ENCODE data around the gene ADARB2.

The ADARB2 gene

GRCh38 chr10:1605999-1606940 is 131.1 kb downstream of the ADARB2 start:
- H3K27me3 ChIP-seq (ENCODE audit: control insufficient read depth, insufficient read depth, low read length) = peaks cover 2% of the 10 kb centered on the region
- no peak overlapping the region for H3K4me3 ChIP-seq (ENCODE audit: low read depth, low read length)
- H3K36me3 ChIP-seq (ENCODE audit: control insufficient read depth, insufficient read depth, low read length) = no peaks in the 10 kb centered on the region
- no peaks in the 10 kb centered on the region for H3K4me1 ChIP-seq (ENCODE audit: control insufficient read depth, insufficient read depth, low read length)
- no peaks in the 10 kb centered on the region for H3K9me3 ChIP-seq (ENCODE audit: control insufficient read depth, insufficient read depth, low read length)
- H3K9ac ChIP-seq (ENCODE audit: low read depth, low read length) = no peak overlapping the region

DNA sequence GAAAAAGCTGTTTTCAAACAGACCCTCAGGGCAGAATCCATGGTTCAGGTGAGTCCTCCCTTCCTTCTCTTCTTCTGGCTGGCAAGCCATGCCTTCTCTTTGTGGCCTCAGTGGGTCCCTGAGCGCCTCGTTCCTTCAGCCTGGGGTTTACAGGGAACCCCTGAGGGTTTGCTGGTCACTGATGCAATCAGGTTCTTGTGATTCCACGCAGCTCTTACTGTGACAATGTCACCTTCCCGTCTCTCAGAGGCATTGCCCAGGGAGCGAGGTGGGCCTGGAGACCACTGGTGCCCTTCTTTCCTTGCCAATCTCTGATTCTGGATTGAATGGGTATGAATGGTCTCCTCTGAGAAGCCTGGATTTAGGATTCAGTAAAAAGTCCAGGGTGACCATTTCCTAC is 132.2 kb downstream of the ADARB2 start:
- Histone ChIP-seq H3K9me3 (ENCODE audit: control insufficient read depth, insufficient read depth, low read length) (no peaks in the 10 kb centered on the region), H3K36me3 (ENCODE audit: control insufficient read depth, insufficient read depth, low read length) (no peaks in the 10 kb centered on the region), H3K4me1 (ENCODE audit: control insufficient read depth, insufficient read depth, low read length) (no peaks in the 10 kb centered on the region), H3K9ac (ENCODE audit: low read depth, low read length) (no peak overlapping the region), H3K4me3 (ENCODE audit: low read depth, low read length) (no peak overlapping the region), H3K27me3 (ENCODE audit: control insufficient read depth, insufficient read depth, low read length) (peaks cover 2% of the 10 kb centered on the region)

GRCh38 chr10:1604246-1604645 is 133.1 kb downstream of the ADARB2 start:
- Histone ChIP-seq H3K9me3 (ENCODE audit: control insufficient read depth, insufficient read depth, low read length) (no peaks in the 10 kb centered on the region), H3K4me1 (ENCODE audit: control insufficient read depth, insufficient read depth, low read length) (no peaks in the 10 kb centered on the region), H3K27me3 (ENCODE audit: control insufficient read depth, insufficient read depth, low read length) (peaks cover 2% of the 10 kb centered on the region), H3K9ac (ENCODE audit: low read depth, low read length) (no peak overlapping the region), H3K4me3 (ENCODE audit: low read depth, low read length) (no peak overlapping the region), H3K36me3 (ENCODE audit: control insufficient read depth, insufficient read depth, low read length) (no peaks in the 10 kb centered on the region)

- H3K27me3 ChIP-seq (ENCODE audit: control insufficient read depth, insufficient read depth, low read length) = peaks cover 2% of the 10 kb centered on the region
- H3K9me3 ChIP-seq (ENCODE audit: control insufficient read depth, insufficient read depth, low read length) = no peaks in the 10 kb centered on the region
- no peaks in the 10 kb centered on the region for H3K4me1 ChIP-seq (ENCODE audit: control insufficient read depth, insufficient read depth, low read length)
- H3K9ac ChIP-seq (ENCODE audit: low read depth, low read length) = no peak overlapping the region
- no peak overlapping the region for H3K4me3 ChIP-seq (ENCODE audit: low read depth, low read length)
- H3K36me3 ChIP-seq (ENCODE audit: control insufficient read depth, insufficient read depth, low read length) = no peaks in the 10 kb centered on the region
These were observed 134.1 kb downstream of the ADARB2 start for GRCh38 chr10:1603181-1603580.

- Histone ChIP-seq H3K9me3 (ENCODE audit: control insufficient read depth, insufficient read depth, low read length) (no peaks in the 10 kb centered on the region), H3K9ac (ENCODE audit: low read depth, low read length) (no peak overlapping the region), H3K4me1 (ENCODE audit: control insufficient read depth, insufficient read depth, low read length) (no peaks in the 10 kb centered on the region), H3K27me3 (ENCODE audit: control insufficient read depth, insufficient read depth, low read length) (peaks cover 2% of the 10 kb centered on the region), H3K36me3 (ENCODE audit: control insufficient read depth, insufficient read depth, low read length) (no peaks in the 10 kb centered on the region), H3K4me3 (ENCODE audit: low read depth, low read length) (no peak overlapping the region)
These were observed 135.3 kb downstream of the ADARB2 start for GRCh38 chr10:1602037-1602484.

DNA sequence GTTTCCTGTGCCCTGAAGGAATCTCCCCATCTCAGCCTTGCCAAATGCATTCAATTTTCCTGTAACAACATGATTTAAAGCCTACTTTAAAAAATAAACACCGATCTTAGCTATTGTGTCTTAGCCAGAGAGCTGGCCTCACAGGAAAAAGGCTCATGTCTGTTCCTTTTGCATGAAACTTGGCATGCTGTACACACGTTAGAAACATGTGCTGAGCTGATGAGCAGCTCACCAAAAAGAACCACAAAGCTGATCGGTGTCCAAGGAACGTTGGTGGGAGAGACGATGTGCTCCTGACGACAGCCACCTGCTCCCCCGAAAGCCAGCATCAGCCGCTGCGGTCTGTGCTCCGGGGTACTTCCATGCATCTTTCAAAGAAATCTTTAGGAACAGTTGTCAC is 135.9 kb downstream of the ADARB2 start:
- no peak overlapping the region for H3K9ac ChIP-seq (ENCODE audit: low read depth, low read length)
- H3K4me3 ChIP-seq (ENCODE audit: low read depth, low read length) = no peak overlapping the region
- no peaks in the 10 kb centered on the region for H3K27me3 ChIP-seq (ENCODE audit: control insufficient read depth, insufficient read depth, low read length)
- no peaks in the 10 kb centered on the region for H3K9me3 ChIP-seq (ENCODE audit: control insufficient read depth, insufficient read depth, low read length)
- H3K36me3 ChIP-seq (ENCODE audit: control insufficient read depth, insufficient read depth, low read length) = no peaks in the 10 kb centered on the region
- H3K4me1 ChIP-seq (ENCODE audit: control insufficient read depth, insufficient read depth, low read length) = no peaks in the 10 kb centered on the region

DNA sequence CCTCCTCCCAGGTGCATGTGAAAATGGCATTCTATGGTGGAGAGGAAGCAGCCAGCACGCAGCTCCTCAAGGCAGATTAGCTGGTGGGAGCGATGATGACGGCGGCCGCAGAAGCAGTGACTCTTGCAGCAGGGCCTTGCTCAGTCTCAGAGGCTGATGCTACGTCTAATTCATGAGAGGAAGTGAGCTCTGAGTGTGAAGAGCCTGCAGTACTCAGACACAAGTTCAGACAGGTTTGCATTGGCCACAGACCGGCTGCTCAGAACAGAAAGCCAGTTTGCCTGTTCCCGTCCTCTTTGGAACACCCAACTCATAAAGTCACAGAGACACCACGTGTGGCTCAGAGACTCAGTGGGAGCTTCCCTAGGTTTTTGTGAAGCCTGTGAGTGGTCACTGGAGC is 136.5 kb downstream of the ADARB2 start:
- Histone ChIP-seq H3K36me3 (ENCODE audit: control insufficient read depth, insufficient read depth, low read length) (no peaks in the 10 kb centered on the region), H3K4me3 (ENCODE audit: low read depth, low read length) (no peak overlapping the region), H3K9me3 (ENCODE audit: control insufficient read depth, insufficient read depth, low read length) (no peaks in the 10 kb centered on the region), H3K9ac (ENCODE audit: low read depth, low read length) (no peak overlapping the region), H3K27me3 (ENCODE audit: control insufficient read depth, insufficient read depth, low read length) (no peaks in the 10 kb centered on the region), H3K4me1 (ENCODE audit: control insufficient read depth, insufficient read depth, low read length) (no peaks in the 10 kb centered on the region)

DNA sequence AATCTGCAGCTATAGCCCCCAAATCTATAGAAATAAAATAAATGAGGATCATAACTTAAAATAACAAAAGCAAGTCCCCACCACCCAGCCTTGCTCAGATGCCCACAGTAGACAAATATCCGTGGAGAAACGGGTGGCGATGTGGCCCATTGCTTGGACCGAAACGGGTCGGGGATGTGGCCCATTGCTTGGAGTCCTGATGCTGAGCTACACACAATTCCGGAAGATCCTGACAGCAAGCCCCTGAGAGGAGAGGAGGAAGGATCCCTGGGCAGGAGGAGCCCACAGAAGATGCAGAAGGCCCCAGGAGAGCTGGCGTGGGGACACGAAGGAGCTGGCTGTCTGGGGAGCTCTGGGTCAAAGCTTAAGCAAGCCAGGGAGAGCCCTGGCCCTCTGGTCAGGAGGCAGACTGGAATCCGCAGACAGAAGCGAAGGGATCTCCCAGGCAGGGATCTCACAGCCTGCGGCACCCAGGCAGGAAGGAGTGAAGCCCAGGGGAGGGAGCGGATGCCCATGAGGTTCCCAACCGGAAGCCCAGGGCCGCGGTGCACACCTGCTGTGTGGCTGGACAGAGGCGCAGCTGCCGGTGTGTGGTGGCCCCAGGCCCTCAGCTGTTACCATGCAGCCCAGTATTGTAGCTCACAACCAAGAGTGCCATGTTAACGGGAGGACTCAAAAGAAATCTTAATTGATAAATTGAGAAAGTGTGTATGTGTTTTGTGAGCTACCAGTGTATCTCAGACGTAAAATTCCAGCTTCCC is 138.8 kb downstream of the ADARB2 start:
- Histone ChIP-seq H3K36me3 (ENCODE audit: control insufficient read depth, insufficient read depth, low read length) (no peaks in the 10 kb centered on the region), H3K4me3 (ENCODE audit: low read depth, low read length) (no peak overlapping the region), H3K4me1 (ENCODE audit: control insufficient read depth, insufficient read depth, low read length) (no peaks in the 10 kb centered on the region), H3K9ac (ENCODE audit: low read depth, low read length) (no peak overlapping the region), H3K9me3 (ENCODE audit: control insufficient read depth, insufficient read depth, low read length) (no peaks in the 10 kb centered on the region), H3K27me3 (ENCODE audit: control insufficient read depth, insufficient read depth, low read length) (no peaks in the 10 kb centered on the region)

- no peaks in the 10 kb centered on the region for H3K4me1 ChIP-seq (ENCODE audit: control insufficient read depth, insufficient read depth, low read length)
- no peaks in the 10 kb centered on the region for H3K27me3 ChIP-seq (ENCODE audit: control insufficient read depth, insufficient read depth, low read length)
- no peak overlapping the region for H3K4me3 ChIP-seq (ENCODE audit: low read depth, low read length)
- H3K36me3 ChIP-seq (ENCODE audit: control insufficient read depth, insufficient read depth, low read length) = no peaks in the 10 kb centered on the region
- no peak overlapping the region for H3K9ac ChIP-seq (ENCODE audit: low read depth, low read length)
- H3K9me3 ChIP-seq (ENCODE audit: control insufficient read depth, insufficient read depth, low read length) = no peaks in the 10 kb centered on the region
These were observed 139.8 kb downstream of the ADARB2 start for GRCh38 chr10:1597370-1598146.

DNA sequence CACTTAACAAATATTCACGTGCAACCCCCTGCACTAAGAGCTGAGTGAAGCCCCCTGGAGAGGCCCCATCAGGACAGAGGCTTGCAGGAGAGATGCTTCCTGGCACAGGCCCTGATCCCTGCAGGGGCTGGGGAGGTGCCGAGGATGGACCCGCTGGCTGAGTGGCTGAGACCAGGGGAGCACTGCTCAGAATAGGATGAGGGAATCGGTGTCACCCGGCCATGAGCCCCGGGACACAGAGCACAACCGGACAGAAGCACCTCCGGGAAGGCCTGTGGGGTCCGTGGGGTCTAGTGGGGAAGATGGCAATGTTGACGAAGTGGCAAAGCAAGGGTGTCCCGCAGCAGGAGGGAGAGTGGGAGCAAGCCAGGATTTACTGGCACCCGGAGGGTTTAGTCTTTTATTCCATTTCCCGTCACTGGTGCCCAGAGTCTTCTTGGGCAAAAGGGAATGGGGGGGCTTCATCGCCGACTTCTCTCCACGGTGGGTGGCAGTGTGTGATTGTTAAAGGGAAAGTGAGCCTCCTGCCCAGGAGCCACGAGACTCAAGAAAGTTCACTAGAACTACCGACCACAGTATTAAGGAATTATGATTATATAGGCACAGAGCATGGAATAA is 140.7 kb downstream of the ADARB2 start:
- Histone ChIP-seq H3K9ac (ENCODE audit: low read depth, low read length) (no peak overlapping the region), H3K27me3 (ENCODE audit: control insufficient read depth, insufficient read depth, low read length) (no peaks in the 10 kb centered on the region), H3K36me3 (ENCODE audit: control insufficient read depth, insufficient read depth, low read length) (no peaks in the 10 kb centered on the region)

GRCh38 chr10:1595726-1596125 is 141.6 kb downstream of the ADARB2 start:
- Histone ChIP-seq H3K4me1 (ENCODE audit: control insufficient read depth, insufficient read depth, low read length) (no peaks in the 10 kb centered on the region), H3K27me3 (ENCODE audit: control insufficient read depth, insufficient read depth, low read length) (no peaks in the 10 kb centered on the region), H3K9me3 (ENCODE audit: control insufficient read depth, insufficient read depth, low read length) (no peaks in the 10 kb centered on the region), H3K36me3 (ENCODE audit: control insufficient read depth, insufficient read depth, low read length) (no peaks in the 10 kb centered on the region), H3K9ac (ENCODE audit: low read depth, low read length) (no peak overlapping the region), H3K4me3 (ENCODE audit: low read depth, low read length) (no peak overlapping the region)

More for the DNA sequence above, 140.7 kb downstream of the ADARB2 start:
- no peaks in the 10 kb centered on the region for H3K4me1 ChIP-seq (ENCODE audit: control insufficient read depth, insufficient read depth, low read length)
- H3K4me3 ChIP-seq (ENCODE audit: low read depth, low read length) = no peak overlapping the region
- no peaks in the 10 kb centered on the region for H3K9me3 ChIP-seq (ENCODE audit: control insufficient read depth, insufficient read depth, low read length)
